ENCODE data around the gene SDK1.

The SDK1 gene

GRCh38 chr7:3896169-3896765 is 595.2 kb downstream of the SDK1 start:
- DNase-seq: no peak

- no peak for DNase-seq
Observed at GRCh38 chr7:3897430-3898372, 596.6 kb downstream of the SDK1 start.

GRCh38 chr7:3899559-3899991 is 598.5 kb downstream of the SDK1 start:
- DNase-seq: no peak

GRCh38 chr7:3908153-3908552 is 607.1 kb downstream of the SDK1 start:
- no peak for DNase-seq

GRCh38 chr7:3909128-3909527 is 608.1 kb downstream of the SDK1 start:
- DNase-seq: no peak

GRCh38 chr7:3910054-3910453 is 609.0 kb downstream of the SDK1 start:
- no peak for DNase-seq

- no peak for DNase-seq
Observed at GRCh38 chr7:3911685-3912084, 610.6 kb downstream of the SDK1 start.

GRCh38 chr7:3912291-3912690 is 611.2 kb downstream of the SDK1 start:
- no peak for DNase-seq

GRCh38 chr7:3914051-3914775 is 613.2 kb downstream of the SDK1 start:
- no peak for DNase-seq

GRCh38 chr7:3915337-3915878 is 614.4 kb downstream of the SDK1 start:
- DNase-seq: no peak

GRCh38 chr7:3916146-3916545 is 615.1 kb downstream of the SDK1 start:
- no peak for DNase-seq

GRCh38 chr7:3917436-3917835 is 616.4 kb downstream of the SDK1 start:
- no peak for DNase-seq

GRCh38 chr7:3918576-3918975 is 617.5 kb downstream of the SDK1 start:
- DNase-seq: no peak

- no peak for DNase-seq
Observed at GRCh38 chr7:3922175-3922635, 621.2 kb downstream of the SDK1 start.

GRCh38 chr7:3923307-3923918 is 622.4 kb downstream of the SDK1 start:
- DNase-seq: no peak

- no peak for DNase-seq
Observed at GRCh38 chr7:3924277-3924676, 623.2 kb downstream of the SDK1 start.

- no peak for DNase-seq
Observed at GRCh38 chr7:3927446-3928110, 626.5 kb downstream of the SDK1 start.

GRCh38 chr7:3928727-3929515 is 627.9 kb downstream of the SDK1 start:
- no peak for DNase-seq

- DNase-seq: no peak
Observed at GRCh38 chr7:3931843-3932242, 630.8 kb downstream of the SDK1 start.

- no peak for DNase-seq
Observed at GRCh38 chr7:3937146-3937545, 636.1 kb downstream of the SDK1 start.

- DNase-seq: no peak
Observed at GRCh38 chr7:3937605-3938004, 636.6 kb downstream of the SDK1 start.

Measured in 8988T (cell line).